Lower leg skin (tissue), 3 donors: Measurements from ENCODE around the gene GDF7.
"Not testable (repeated sequence)": the region's sequence is repeated elsewhere in the genome, so short reads cannot be mapped to it uniquely, and the experiment has no call there.

Source experiments
- CTCF ChIP-seq, 3 donors: fragments of 450-650 bp; IDR thresholded peaks; one replicate each; pipeline ENCODE4 v1.5.1; 2016; ENCODE audit warnings: antibody characterized with exemption in 3 of 3, mild to moderate bottlenecking in 3 of 3, moderate library complexity in 2 of 3
- POLR2A ChIP-seq, 2 donors: fragments of 450-650 bp; IDR thresholded peaks; one replicate each; pipeline ENCODE4 v1.6.1; 2016 to 2017; ENCODE audit warnings: antibody characterized with exemption in 2 of 2, mild to moderate bottlenecking in 1 of 2, moderate library complexity in 1 of 2

- not testable (repeated sequence) for TF ChIP-seq CTCF, POLR2A (IDR thresholded peaks at IDR 0.05)
Measured at GRCh38 chr2:20716164-20716563, 49.2 kb downstream of the GDF7 start.
